Measurements from ENCODE around the gene TRPM5. TPM values are rescaled to one million over a fixed set of nuclear protein-coding genes. Genes with fewer than 3 reads are reported as not detected.
A peak's percentile ranks its signal among the peaks of the same experiment; 100 is the strongest.

TRPM5 gene
- total RNA-seq, 1 donor from 2014 or later: 0.34 TPM

DNA sequence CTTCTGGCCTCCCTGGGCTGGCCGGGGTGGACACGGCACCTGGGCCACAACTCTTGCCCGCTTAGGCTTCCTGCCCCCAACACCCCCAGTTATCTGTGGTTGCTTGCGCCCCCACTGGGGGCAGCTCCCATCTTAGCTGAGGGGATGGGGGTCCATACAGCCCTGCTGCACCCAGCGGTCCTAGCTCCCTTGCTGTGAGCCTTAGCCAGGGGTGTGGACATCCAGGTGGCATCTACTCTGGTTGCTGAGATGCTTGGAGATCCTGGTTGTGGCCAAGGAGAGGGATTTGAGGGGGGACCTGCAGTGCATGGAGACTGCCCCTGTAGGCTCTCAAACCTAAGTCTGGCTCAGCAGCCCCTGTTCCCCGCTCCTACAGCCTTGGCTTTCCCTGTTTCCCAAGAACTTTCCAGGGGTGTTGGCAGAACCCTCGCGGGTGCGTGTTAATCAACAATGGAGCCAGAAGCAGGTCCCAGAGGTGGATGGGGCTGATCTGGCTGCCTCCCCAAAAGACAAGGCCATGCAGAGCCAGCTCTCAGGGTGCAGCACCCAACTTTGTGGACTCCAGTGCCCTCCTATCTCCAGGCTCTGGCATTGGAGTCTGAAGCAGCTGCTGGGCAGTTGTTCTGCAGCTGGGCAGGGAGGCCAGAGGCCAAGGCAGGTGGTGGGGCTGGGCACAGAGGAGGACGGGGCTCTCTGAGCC, 3.8 kb upstream of the TRPM5 start:
- no peaks in the 10 kb centered on the region for H3K79me2 ChIP-seq (ENCODE audit: low read depth)
- no peak overlapping the region for H3K4me3 Mint-ChIP-seq
- peaks cover 4% of the 10 kb centered on the region for H3K9me3 Mint-ChIP-seq
- H3K27me3 ChIP-seq: peaks cover 98% of the 10 kb centered on the region
- H3K4me1 Mint-ChIP-seq: peaks cover 10% of the 10 kb centered on the region
- TF ChIP-seq, protein P1, sequence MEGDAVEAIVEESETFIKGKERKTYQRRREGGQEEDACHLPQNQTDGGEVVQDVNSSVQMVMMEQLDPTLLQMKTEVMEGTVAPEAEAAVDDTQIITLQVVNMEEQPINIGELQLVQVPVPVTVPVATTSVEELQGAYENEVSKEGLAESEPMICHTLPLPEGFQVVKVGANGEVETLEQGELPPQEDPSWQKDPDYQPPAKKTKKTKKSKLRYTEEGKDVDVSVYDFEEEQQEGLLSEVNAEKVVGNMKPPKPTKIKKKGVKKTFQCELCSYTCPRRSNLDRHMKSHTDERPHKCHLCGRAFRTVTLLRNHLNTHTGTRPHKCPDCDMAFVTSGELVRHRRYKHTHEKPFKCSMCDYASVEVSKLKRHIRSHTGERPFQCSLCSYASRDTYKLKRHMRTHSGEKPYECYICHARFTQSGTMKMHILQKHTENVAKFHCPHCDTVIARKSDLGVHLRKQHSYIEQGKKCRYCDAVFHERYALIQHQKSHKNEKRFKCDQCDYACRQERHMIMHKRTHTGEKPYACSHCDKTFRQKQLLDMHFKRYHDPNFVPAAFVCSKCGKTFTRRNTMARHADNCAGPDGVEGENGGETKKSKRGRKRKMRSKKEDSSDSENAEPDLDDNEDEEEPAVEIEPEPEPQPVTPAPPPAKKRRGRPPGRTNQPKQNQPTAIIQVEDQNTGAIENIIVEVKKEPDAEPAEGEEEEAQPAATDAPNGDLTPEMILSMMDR (IDR thresholded peaks at IDR 0.05): no peak
- no peak overlapping the region for H3K27ac Mint-ChIP-seq
- no peaks in the 10 kb centered on the region for H3K36me3 ChIP-seq
- no peak overlapping the region for H3K4me2 ChIP-seq
- no peak overlapping the region for H3K4me3 ChIP-seq
- H3K4me1 ChIP-seq: no peaks in the 10 kb centered on the region
- no peak overlapping the region for H3K27ac ChIP-seq
- peaks cover 27% of the 10 kb centered on the region for H3K27me3 Mint-ChIP-seq (ENCODE audit: insufficient read depth, low read depth)
- no peaks in the 10 kb centered on the region for H3K36me3 Mint-ChIP-seq
- H3K9ac ChIP-seq: no peak overlapping the region
- no peaks in the 10 kb centered on the region for H3F3A ChIP-seq (ENCODE audit: low read depth)
- DNase-seq (ENCODE audit: low spot score): no peak
- no peaks in the 10 kb centered on the region for H4K20me1 ChIP-seq (ENCODE audit: low read depth)
- no peak overlapping the region for H2AFZ ChIP-seq (replicated peaks)
- H3K9me3 ChIP-seq (ENCODE audit: low read depth): no peaks in the 10 kb centered on the region

DNA sequence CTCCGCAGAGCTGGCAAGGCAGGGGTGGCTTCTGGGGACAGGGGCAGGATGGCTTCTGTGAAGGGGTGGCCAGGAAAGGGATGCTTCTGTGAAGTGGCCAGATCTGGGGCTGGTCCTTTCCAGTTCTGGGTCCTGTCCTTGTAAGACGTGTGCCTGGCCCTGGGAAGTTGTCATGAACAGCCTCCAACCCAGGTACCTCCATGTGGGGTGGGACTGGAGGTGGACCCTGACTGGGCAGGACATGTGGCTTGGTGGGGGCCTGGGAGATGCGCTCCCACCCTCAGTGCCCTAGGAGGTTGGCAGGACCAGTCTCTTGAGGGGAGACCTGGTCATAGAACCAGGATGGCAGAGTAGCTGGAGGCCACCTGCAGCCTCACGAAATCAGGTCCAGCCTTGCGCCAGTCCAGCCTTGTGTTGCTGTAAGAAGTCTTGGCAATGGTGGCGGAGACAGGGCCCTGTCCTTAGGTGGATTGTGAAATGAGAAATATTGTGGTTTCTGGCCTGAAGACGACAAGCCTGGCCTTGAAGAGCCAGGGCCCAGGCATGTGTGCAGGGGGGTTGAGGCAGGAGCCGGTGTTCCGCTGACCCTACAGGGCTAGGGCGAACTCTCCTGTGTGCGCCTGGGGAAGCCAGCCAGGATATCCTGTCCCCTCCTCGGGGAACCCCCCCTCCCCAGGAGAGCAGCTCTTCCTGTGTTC, 3.1 kb upstream of the TRPM5 start:
- TF ChIP-seq EZH2 (IDR thresholded peaks at IDR 0.05) (no peak), EZH2phosphoT487 (IDR thresholded peaks at IDR 0.05) (no peak)
- TF ChIP-seq, protein P1 (IDR thresholded peaks at IDR 0.05): no peak
- Histone ChIP-seq H3F3A (ENCODE audit: low read depth) (no peaks in the 10 kb centered on the region), H2AFZ (replicated peaks) (no peak overlapping the region), H3K4me3 (no peak overlapping the region), H3K9me3 (ENCODE audit: low read depth) (no peaks in the 10 kb centered on the region), H3K36me3 (no peaks in the 10 kb centered on the region), H3K4me1 (no peaks in the 10 kb centered on the region), H3K79me2 (ENCODE audit: low read depth) (no peaks in the 10 kb centered on the region), H3K9ac (no peak overlapping the region), H3K27ac (no peak overlapping the region), H4K20me1 (ENCODE audit: low read depth) (no peaks in the 10 kb centered on the region), H3K4me2 (no peak overlapping the region), H3K27me3 (peaks cover 98% of the 10 kb centered on the region)
- Mint-ChIP-seq H3K4me1 (peaks cover 5% of the 10 kb centered on the region), H3K4me3 (peak overlapping the region; percentile 24), H3K27me3 (ENCODE audit: insufficient read depth, low read depth) (peaks cover 33% of the 10 kb centered on the region), H3K9me3 (peaks cover 9% of the 10 kb centered on the region), H3K36me3 (no peaks in the 10 kb centered on the region), H3K27ac (no peak overlapping the region)
- no peak for DNase-seq (ENCODE audit: low spot score)

DNA sequence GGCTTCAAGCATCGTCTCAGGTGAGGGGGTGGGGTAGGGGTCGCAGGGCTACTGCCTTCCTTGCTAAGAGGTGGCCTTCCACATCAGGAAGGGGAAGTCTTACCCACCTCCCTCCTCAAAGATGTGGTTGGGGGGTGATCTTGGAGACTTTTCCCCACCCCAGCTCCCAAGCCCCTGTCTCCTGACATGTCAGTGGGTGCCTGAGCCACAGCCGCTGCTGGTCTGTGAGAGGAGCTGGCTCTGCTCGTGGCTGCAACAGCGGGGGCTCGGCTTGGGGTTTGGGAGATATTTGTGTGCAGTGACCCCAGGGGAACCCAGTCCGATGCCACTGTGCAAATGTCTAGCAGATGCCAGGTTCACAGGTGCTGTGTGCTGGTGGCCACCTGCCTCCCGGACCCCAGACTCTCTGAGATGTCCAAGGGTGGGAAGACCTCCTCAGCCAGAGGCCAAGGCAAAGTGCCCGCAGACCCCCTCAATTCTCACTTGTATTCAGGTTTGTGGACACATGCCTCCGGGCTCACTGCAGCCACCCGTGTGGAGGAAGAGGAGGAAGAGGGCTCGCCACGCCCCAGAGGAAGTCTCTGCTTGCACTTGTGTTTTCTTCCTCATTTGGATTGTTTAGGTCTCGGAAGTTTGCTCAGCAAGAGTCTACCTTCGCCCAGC, 2.4 kb upstream of the TRPM5 start:
- no peak overlapping the region for H3K27ac Mint-ChIP-seq
- no peaks in the 10 kb centered on the region for H3F3A ChIP-seq (ENCODE audit: low read depth)
- H4K20me1 ChIP-seq (ENCODE audit: low read depth): no peaks in the 10 kb centered on the region
- H3K9me3 Mint-ChIP-seq: peaks cover 10% of the 10 kb centered on the region
- TF ChIP-seq, protein P1 (IDR thresholded peaks at IDR 0.05): no peak
- TF ChIP-seq EZH2 (IDR thresholded peaks at IDR 0.05) (no peak), EZH2phosphoT487 (IDR thresholded peaks at IDR 0.05) (no peak)
- no peak overlapping the region for H3K4me3 ChIP-seq
- no peak overlapping the region for H3K9ac ChIP-seq
- DNase-seq (ENCODE audit: low spot score): no peak
- H3K36me3 ChIP-seq: no peaks in the 10 kb centered on the region
- H3K79me2 ChIP-seq (ENCODE audit: low read depth): no peaks in the 10 kb centered on the region
- H3K27ac ChIP-seq: no peak overlapping the region
- H3K4me1 Mint-ChIP-seq: no peaks in the 10 kb centered on the region
- H3K9me3 ChIP-seq (ENCODE audit: low read depth): no peaks in the 10 kb centered on the region
- H3K4me2 ChIP-seq: no peak overlapping the region
- H2AFZ ChIP-seq (replicated peaks): no peak overlapping the region
- peaks cover 39% of the 10 kb centered on the region for H3K27me3 Mint-ChIP-seq (ENCODE audit: insufficient read depth, low read depth)
- H3K4me1 ChIP-seq: no peaks in the 10 kb centered on the region
- H3K36me3 Mint-ChIP-seq: no peaks in the 10 kb centered on the region
- H3K27me3 ChIP-seq: peaks cover 98% of the 10 kb centered on the region
- peak overlapping the region; percentile 24 for H3K4me3 Mint-ChIP-seq

Measured in neural progenitor cell (in vitro differentiated cells).